ENCODE data around the gene TOX3. TPM values are rescaled to one million over a fixed set of nuclear protein-coding genes. Genes with fewer than 3 reads are reported as not detected.

The TOX3 gene
- total RNA-seq: under 1 TPM in 1 of 4 donors, not detected in 3; 0.47 TPM

GRCh38 chr16:52547004-52547833 is at the start of gene TOX3:
TOX3 (minus strand) TSS chr16:52547143; CDS start chr16:52546723, 420 bp downstream.
- peaks cover 0 to 14% of the 10 kb centered on the region in 2 donors for H3K4me1 ChIP-seq
- peak within 1 kb of the TSS; percentile 13 to 30 (median 26) for H3K4me3 ChIP-seq
- H3K27ac ChIP-seq: no peak within 1 kb of the TSS
- in situ Hi-C loops (cut with MboI; ENCODE audit: low sequenced_read_pairs in 4 of 4): no loop called here
- H3K9me3 ChIP-seq: no peaks in the 10 kb centered on the region
- no peak for ATAC-seq
- no peak for TF ChIP-seq POLR2A (IDR thresholded peaks at IDR 0.05)
- TF ChIP-seq, protein P1, sequence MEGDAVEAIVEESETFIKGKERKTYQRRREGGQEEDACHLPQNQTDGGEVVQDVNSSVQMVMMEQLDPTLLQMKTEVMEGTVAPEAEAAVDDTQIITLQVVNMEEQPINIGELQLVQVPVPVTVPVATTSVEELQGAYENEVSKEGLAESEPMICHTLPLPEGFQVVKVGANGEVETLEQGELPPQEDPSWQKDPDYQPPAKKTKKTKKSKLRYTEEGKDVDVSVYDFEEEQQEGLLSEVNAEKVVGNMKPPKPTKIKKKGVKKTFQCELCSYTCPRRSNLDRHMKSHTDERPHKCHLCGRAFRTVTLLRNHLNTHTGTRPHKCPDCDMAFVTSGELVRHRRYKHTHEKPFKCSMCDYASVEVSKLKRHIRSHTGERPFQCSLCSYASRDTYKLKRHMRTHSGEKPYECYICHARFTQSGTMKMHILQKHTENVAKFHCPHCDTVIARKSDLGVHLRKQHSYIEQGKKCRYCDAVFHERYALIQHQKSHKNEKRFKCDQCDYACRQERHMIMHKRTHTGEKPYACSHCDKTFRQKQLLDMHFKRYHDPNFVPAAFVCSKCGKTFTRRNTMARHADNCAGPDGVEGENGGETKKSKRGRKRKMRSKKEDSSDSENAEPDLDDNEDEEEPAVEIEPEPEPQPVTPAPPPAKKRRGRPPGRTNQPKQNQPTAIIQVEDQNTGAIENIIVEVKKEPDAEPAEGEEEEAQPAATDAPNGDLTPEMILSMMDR (IDR thresholded peaks at IDR 0.05 in 4 of 5, conservative IDR thresholded peaks at IDR 0.05 in 1 of 5): no peak
- H3K27me3 ChIP-seq: peaks cover 29 to 44% (median 40%) of the 10 kb centered on the region in 3 donors
- no peak for DNase-seq
- H3K36me3 ChIP-seq: no peaks in the 10 kb centered on the region
- intact Hi-C loops (cut with DNase I; ENCODE audit: low total_unique reads): no loop called here

DNA sequence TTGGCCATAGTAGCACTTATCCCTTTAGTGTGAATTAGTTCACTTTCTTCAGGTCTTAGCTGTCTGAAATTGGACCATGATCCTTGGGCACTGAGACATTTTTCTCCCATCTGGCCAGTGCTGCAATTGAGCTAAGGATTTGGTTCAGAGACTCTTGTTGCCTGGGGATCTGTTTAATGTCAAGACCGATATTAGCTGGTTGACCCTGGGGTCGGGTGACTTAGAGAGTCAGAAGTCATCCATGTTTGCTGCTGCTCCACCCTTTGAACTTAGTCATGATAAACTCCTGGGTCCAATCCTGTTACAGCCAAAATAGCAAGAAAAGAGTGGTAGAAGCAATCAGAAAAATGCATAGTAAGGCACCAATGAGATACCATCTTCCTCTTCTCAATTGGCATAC is 45.8 kb upstream of the TOX3 start:
- no peak for ATAC-seq
- Histone ChIP-seq H3K36me3 (no peaks in the 10 kb centered on the region), H3K27me3 (no peaks in the 10 kb centered on the region), H3K4me1 (no peaks in the 10 kb centered on the region), H3K27ac (no peak overlapping the region), H3K4me3 (no peak overlapping the region), H3K9me3 (no peaks in the 10 kb centered on the region)
- intact Hi-C loops (cut with DNase I; ENCODE audit: low total_unique reads): no loop called here
- no peak for TF ChIP-seq POLR2A (IDR thresholded peaks at IDR 0.05)
- TF ChIP-seq, protein P1 (IDR thresholded peaks at IDR 0.05 in 4 of 5, conservative IDR thresholded peaks at IDR 0.05 in 1 of 5): no peak
- in situ Hi-C loops (cut with MboI; ENCODE audit: low sequenced_read_pairs in 4 of 4): no loop called here
- DNase-seq: no peak

GRCh38 chr16:52591934-52592592 is 45.1 kb upstream of the TOX3 start:
- no peaks in the 10 kb centered on the region for H3K36me3 ChIP-seq
- intact Hi-C loops (cut with DNase I; ENCODE audit: low total_unique reads): no loop called here
- H3K27ac ChIP-seq: no peak overlapping the region
- no peaks in the 10 kb centered on the region for H3K4me1 ChIP-seq
- ATAC-seq (no peak), DNase-seq (no peak)
- no peaks in the 10 kb centered on the region for H3K27me3 ChIP-seq
- in situ Hi-C loops (cut with MboI; ENCODE audit: low sequenced_read_pairs in 4 of 4): no loop called here
- no peak overlapping the region for H3K4me3 ChIP-seq
- no peak for TF ChIP-seq POLR2A (IDR thresholded peaks at IDR 0.05)
- TF ChIP-seq, protein P1 (IDR thresholded peaks at IDR 0.05 in 4 of 5, conservative IDR thresholded peaks at IDR 0.05 in 1 of 5): no peak
- no peaks in the 10 kb centered on the region for H3K9me3 ChIP-seq

GRCh38 chr16:52591471-52591870 is 44.5 kb upstream of the TOX3 start:
- in situ Hi-C loops (cut with MboI; ENCODE audit: low sequenced_read_pairs in 4 of 4): no loop called here
- no peak for ATAC-seq
- TF ChIP-seq POLR2A (IDR thresholded peaks at IDR 0.05): no peak
- TF ChIP-seq, protein P1 (IDR thresholded peaks at IDR 0.05 in 4 of 5, conservative IDR thresholded peaks at IDR 0.05 in 1 of 5): no peak

More at GRCh38 chr16:52591471-52591870, 44.5 kb upstream of the TOX3 start:
- Histone ChIP-seq H3K9me3 (no peaks in the 10 kb centered on the region), H3K27ac (no peak overlapping the region), H3K27me3 (no peaks in the 10 kb centered on the region), H3K4me1 (no peaks in the 10 kb centered on the region), H3K36me3 (no peaks in the 10 kb centered on the region), H3K4me3 (no peak overlapping the region)
- intact Hi-C loops (cut with DNase I; ENCODE audit: low total_unique reads): no loop called here
- no peak for DNase-seq

Measured in gastrocnemius medialis (tissue), 4 donors.